ENCODE results near the gene LACTB. TPM values are rescaled to one million over a fixed set of nuclear protein-coding genes. Genes with fewer than 3 reads are reported as not detected.

LACTB gene
- total RNA-seq, 1 experiment from 2014 or later = 17.2 TPM

DNA sequence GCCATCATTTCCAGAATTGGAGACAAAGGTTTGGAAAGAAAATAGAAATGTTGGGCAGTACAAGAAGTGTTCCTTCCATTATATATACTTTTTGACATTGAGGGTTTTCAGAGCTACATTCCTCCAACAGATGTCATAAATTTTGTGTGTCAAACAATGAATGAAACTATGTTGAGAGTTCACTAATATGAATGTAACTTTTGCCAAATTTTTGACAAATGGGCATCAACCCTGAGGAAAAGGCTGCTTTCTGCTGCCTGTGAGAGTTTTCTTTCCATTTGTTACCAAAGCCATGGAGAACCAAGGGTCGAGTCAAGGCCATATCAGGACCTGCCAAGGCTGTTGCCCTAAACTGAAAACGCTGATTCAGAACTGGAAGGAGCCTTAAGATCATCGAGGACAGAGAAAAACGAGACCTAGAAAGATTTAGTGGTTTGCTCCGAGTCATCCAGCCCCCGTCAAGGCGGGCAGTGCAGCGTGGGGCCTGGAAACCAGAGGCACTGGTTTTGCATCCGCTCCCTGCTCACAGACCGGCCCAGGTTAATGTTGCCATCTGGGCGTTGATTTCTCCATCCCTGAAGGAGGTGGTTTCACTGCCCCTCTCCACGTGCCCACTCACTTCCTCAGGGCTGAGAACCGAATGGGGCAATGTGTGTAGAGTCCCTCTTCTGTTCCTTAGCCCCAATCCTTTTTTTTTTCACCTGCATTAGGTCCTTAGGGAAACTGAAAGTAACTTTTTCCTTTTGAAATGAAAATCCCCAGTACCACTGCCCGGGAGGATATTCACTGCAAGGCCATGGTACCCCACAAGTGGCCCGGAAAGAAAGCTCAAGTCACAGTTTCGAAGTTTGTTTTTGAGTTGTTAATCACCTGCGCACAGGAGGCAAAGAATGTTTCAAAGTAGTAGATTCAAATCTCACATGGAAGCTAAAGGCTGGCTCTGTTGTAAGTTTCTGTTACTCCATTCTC lies 46.4 kb upstream of the LACTB start (continued):
- TF ChIP-seq, protein P1, sequence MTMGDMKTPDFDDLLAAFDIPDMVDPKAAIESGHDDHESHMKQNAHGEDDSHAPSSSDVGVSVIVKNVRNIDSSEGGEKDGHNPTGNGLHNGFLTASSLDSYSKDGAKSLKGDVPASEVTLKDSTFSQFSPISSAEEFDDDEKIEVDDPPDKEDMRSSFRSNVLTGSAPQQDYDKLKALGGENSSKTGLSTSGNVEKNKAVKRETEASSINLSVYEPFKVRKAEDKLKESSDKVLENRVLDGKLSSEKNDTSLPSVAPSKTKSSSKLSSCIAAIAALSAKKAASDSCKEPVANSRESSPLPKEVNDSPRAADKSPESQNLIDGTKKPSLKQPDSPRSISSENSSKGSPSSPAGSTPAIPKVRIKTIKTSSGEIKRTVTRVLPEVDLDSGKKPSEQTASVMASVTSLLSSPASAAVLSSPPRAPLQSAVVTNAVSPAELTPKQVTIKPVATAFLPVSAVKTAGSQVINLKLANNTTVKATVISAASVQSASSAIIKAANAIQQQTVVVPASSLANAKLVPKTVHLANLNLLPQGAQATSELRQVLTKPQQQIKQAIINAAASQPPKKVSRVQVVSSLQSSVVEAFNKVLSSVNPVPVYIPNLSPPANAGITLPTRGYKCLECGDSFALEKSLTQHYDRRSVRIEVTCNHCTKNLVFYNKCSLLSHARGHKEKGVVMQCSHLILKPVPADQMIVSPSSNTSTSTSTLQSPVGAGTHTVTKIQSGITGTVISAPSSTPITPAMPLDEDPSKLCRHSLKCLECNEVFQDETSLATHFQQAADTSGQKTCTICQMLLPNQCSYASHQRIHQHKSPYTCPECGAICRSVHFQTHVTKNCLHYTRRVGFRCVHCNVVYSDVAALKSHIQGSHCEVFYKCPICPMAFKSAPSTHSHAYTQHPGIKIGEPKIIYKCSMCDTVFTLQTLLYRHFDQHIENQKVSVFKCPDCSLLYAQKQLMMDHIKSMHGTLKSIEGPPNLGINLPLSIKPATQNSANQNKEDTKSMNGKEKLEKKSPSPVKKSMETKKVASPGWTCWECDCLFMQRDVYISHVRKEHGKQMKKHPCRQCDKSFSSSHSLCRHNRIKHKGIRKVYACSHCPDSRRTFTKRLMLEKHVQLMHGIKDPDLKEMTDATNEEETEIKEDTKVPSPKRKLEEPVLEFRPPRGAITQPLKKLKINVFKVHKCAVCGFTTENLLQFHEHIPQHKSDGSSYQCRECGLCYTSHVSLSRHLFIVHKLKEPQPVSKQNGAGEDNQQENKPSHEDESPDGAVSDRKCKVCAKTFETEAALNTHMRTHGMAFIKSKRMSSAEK (CRISPR knock-in tag; IDR thresholded peaks at IDR 0.05; ENCODE audit: borderline replicate concordance) = 0 out of 2 replicates have a peak, but pooled peaks have one; percentile 23
- TF ChIP-seq NR3C1 (CRISPR knock-in tag; conservative IDR thresholded peaks at IDR 0.05; ENCODE audit: low read depth) (no peak), PRRX2 (CRISPR knock-in tag; IDR thresholded peaks at IDR 0.05) (no peak), NR2C2 (CRISPR knock-in tag; IDR thresholded peaks at IDR 0.05) (no peak), ZNF138 (CRISPR knock-in tag; conservative IDR thresholded peaks at IDR 0.05) (no peak), FOXP1 (CRISPR knock-in tag; IDR thresholded peaks at IDR 0.05; ENCODE audit: borderline replicate concordance) (0 out of 2 replicates have a peak, but pooled peaks have one; percentile 55)
- TF ChIP-seq, protein P2, sequence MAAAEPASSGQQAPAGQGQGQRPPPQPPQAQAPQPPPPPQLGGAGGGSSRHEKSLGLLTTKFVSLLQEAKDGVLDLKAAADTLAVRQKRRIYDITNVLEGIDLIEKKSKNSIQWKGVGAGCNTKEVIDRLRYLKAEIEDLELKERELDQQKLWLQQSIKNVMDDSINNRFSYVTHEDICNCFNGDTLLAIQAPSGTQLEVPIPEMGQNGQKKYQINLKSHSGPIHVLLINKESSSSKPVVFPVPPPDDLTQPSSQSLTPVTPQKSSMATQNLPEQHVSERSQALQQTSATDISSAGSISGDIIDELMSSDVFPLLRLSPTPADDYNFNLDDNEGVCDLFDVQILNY (CRISPR knock-in tag; IDR thresholded peaks at IDR 0.05) = no peak
- TF ChIP-seq, protein P3, sequence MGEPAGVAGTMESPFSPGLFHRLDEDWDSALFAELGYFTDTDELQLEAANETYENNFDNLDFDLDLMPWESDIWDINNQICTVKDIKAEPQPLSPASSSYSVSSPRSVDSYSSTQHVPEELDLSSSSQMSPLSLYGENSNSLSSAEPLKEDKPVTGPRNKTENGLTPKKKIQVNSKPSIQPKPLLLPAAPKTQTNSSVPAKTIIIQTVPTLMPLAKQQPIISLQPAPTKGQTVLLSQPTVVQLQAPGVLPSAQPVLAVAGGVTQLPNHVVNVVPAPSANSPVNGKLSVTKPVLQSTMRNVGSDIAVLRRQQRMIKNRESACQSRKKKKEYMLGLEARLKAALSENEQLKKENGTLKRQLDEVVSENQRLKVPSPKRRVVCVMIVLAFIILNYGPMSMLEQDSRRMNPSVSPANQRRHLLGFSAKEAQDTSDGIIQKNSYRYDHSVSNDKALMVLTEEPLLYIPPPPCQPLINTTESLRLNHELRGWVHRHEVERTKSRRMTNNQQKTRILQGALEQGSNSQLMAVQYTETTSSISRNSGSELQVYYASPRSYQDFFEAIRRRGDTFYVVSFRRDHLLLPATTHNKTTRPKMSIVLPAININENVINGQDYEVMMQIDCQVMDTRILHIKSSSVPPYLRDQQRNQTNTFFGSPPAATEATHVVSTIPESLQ (CRISPR knock-in tag; IDR thresholded peaks at IDR 0.05) = no peak
- TF ChIP-seq, protein P4, sequence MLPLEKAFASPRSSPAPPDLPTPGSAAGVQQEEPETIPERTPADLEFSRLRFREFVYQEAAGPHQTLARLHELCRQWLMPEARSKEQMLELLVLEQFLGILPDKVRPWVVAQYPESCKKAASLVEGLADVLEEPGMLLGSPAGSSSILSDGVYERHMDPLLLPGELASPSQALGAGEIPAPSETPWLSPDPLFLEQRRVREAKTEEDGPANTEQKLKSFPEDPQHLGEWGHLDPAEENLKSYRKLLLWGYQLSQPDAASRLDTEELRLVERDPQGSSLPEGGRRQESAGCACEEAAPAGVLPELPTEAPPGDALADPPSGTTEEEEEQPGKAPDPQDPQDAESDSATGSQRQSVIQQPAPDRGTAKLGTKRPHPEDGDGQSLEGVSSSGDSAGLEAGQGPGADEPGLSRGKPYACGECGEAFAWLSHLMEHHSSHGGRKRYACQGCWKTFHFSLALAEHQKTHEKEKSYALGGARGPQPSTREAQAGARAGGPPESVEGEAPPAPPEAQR (CRISPR knock-in tag; IDR thresholded peaks at IDR 0.05) = no peak
- TF ChIP-seq, protein P5, sequence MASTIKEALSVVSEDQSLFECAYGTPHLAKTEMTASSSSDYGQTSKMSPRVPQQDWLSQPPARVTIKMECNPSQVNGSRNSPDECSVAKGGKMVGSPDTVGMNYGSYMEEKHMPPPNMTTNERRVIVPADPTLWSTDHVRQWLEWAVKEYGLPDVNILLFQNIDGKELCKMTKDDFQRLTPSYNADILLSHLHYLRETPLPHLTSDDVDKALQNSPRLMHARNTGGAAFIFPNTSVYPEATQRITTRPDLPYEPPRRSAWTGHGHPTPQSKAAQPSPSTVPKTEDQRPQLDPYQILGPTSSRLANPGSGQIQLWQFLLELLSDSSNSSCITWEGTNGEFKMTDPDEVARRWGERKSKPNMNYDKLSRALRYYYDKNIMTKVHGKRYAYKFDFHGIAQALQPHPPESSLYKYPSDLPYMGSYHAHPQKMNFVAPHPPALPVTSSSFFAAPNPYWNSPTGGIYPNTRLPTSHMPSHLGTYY (CRISPR knock-in tag; IDR thresholded peaks at IDR 0.05) = no peak
- TF ChIP-seq, protein P6, sequence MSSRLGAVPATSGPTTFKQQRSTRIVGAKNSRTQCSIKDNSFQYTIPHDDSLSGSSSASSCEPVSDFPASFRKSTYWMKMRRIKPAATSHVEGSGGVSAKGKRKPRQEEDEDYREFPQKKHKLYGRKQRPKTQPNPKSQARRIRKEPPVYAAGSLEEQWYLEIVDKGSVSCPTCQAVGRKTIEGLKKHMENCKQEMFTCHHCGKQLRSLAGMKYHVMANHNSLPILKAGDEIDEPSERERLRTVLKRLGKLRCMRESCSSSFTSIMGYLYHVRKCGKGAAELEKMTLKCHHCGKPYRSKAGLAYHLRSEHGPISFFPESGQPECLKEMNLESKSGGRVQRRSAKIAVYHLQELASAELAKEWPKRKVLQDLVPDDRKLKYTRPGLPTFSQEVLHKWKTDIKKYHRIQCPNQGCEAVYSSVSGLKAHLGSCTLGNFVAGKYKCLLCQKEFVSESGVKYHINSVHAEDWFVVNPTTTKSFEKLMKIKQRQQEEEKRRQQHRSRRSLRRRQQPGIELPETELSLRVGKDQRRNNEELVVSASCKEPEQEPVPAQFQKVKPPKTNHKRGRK (CRISPR knock-in tag; IDR thresholded peaks at IDR 0.05; ENCODE audit: borderline replicate concordance) = no peak
